ENCODE results near the gene MAGI2. TPM values are rescaled to one million over a fixed set of nuclear protein-coding genes. Genes with fewer than 3 reads are reported as not detected.
A peak's percentile ranks its signal among the peaks of the same experiment; 100 is the strongest.

The MAGI2 gene
- total and polyA plus RNA-seq, 2 donors (not counting 3 experiments of a cell fraction or from before 2014, with no cell fraction given): 0.28 to 6.0 TPM

GRCh38 chr7:79282882-79283602, 170.4 kb downstream of the MAGI2 start:
- no peak overlapping the region for H2AFZ ChIP-seq (ENCODE audit: low read depth, low read length)
- H3K9me3 ChIP-seq (replicated peaks; ENCODE audit: control insufficient read depth, insufficient read depth, low read length): no peaks in the 10 kb centered on the region
- H3K4me2 ChIP-seq (ENCODE audit: insufficient read depth, low read length): peak overlapping the region; percentile 90
- peak overlapping the region; percentile 74 for H3K9ac ChIP-seq (replicated peaks; ENCODE audit: extremely low read depth, insufficient read depth, low read length)
- TSS peak; percentile 57 for BruUV-seq (replicated peaks)
- dilution Hi-C loops (cut with MboI; ENCODE audit: extremely low pct_ligation_motif_present, low sequenced_read_pairs): no loop called here
- H3K79me2 ChIP-seq (ENCODE audit: control insufficient read depth, insufficient read depth, low read length): no peaks in the 10 kb centered on the region
- peaks cover 22% of the 10 kb centered on the region for H3K4me1 ChIP-seq (ENCODE audit: control insufficient read depth, extremely low read depth, insufficient read depth, low read length)
- ChIA-PET POLR2A (no interaction called here), CTCF (interaction anchor here (0.7 to 3.3 kb wide), 13 partner anchors 10 to 1149 kb away, joined by 3 to 56 read pairs (median 6); no protein-coding TSS in a partner anchor)
- H3K36me3 ChIP-seq (ENCODE audit: control insufficient read depth in 2 of 2, extremely low read depth in 1 of 2, insufficient read depth in 2 of 2, low read length in 2 of 2): no peaks in the 10 kb centered on the region
- FAIRE-seq (peak; percentile 64), DNase-seq (ENCODE audit: low read depth, low spot score) (peak; percentile 76)
- H3K9me1 ChIP-seq (replicated peaks; ENCODE audit: control insufficient read depth, extremely low read depth, insufficient read depth, low read length): no peaks in the 10 kb centered on the region
- H3K27me3 ChIP-seq (ENCODE audit: control insufficient read depth in 2 of 2, insufficient read depth in 2 of 2, low read length in 2 of 2): no peaks in the 10 kb centered on the region
- TF ChIP-seq MAX (IDR thresholded peaks at IDR 0.05; ENCODE audit: insufficient read depth, insufficient read length) (no peak), JUN (IDR thresholded peaks at IDR 0.05; ENCODE audit: borderline replicate concordance, insufficient read depth, insufficient read length, low read depth) (peak; percentile 83), EZH2 (IDR thresholded peaks at IDR 0.05; ENCODE audit: borderline replicate concordance, low read depth, low read length, severe bottlenecking) (no peak), CTCF (IDR thresholded peaks at IDR 0.05; ENCODE audit: extremely low read depth in 1 of 2, insufficient read depth in 1 of 2, low read depth in 1 of 2, low read length in 2 of 2) (no peak), GATA2 (IDR thresholded peaks at IDR 0.05; ENCODE audit: insufficient read depth, insufficient read length, low read depth, low read length) (peak; percentile 66), MYC (IDR thresholded peaks at IDR 0.05; ENCODE audit: low read depth, low read length) (no peak), POLR2A (IDR thresholded peaks at IDR 0.05; ENCODE audit: low read depth, low read length) (no peak), FOS (IDR thresholded peaks at IDR 0.05; ENCODE audit: borderline replicate concordance, insufficient read depth, low read length) (peak; percentile 83), POLR2AphosphoS5 (IDR thresholded peaks at IDR 0.05; ENCODE audit: insufficient read depth, low read depth, low read length) (no peak)
- H4K20me1 ChIP-seq (replicated peaks; ENCODE audit: control insufficient read depth, extremely low read depth, insufficient read depth, low read length): no peaks in the 10 kb centered on the region
- peak overlapping the region; percentile 90 for H3K27ac ChIP-seq (ENCODE audit: insufficient read depth, low read depth, low read length)
- intact Hi-C loops (cut with micrococcal nuclease): loop anchor here (1.0 to 2.0 kb wide), 3 partner anchors 10 to 772 kb away; no protein-coding TSS in a partner anchor
- H3K4me3 ChIP-seq (replicated peaks in 1 of 3; ENCODE audit: insufficient read depth in 1 of 3, low read depth in 1 of 3, low read length in 3 of 3): peak overlapping the region in 1 of 3 experiments; percentile 21
